LNCAP (cell line): ENCODE data around the gene INPP4B.

ENCODE experiments used
- TF ChIP-seq, protein P1 (sequence below): fragments of 450-650 bp; IDR thresholded peaks from 2 replicates; pipeline ENCODE4 v1.5.1; 2017; ENCODE audit warnings: mild to moderate bottlenecking

The INPP4B gene

DNA sequence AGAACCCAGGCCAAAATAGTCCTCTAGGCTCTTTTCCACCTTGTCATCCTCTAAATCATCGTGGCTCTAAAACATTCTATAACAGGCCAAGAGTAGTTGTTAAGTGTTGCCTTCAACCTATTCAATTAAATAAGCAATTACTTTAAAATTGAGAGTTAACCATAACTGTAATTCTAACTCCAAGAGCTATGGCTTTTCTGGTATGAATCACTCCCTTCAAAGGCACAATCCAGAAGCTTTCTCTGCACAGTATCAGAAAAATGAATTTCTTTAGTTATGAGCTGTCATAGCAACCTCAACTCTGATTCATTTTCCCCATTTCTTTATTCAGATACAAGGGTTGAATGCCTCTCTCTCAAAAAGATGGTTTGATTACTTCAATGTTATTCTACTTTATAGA, 21.7 kb downstream of the INPP4B start:
- TF ChIP-seq, protein P1, sequence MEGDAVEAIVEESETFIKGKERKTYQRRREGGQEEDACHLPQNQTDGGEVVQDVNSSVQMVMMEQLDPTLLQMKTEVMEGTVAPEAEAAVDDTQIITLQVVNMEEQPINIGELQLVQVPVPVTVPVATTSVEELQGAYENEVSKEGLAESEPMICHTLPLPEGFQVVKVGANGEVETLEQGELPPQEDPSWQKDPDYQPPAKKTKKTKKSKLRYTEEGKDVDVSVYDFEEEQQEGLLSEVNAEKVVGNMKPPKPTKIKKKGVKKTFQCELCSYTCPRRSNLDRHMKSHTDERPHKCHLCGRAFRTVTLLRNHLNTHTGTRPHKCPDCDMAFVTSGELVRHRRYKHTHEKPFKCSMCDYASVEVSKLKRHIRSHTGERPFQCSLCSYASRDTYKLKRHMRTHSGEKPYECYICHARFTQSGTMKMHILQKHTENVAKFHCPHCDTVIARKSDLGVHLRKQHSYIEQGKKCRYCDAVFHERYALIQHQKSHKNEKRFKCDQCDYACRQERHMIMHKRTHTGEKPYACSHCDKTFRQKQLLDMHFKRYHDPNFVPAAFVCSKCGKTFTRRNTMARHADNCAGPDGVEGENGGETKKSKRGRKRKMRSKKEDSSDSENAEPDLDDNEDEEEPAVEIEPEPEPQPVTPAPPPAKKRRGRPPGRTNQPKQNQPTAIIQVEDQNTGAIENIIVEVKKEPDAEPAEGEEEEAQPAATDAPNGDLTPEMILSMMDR: no peak

DNA sequence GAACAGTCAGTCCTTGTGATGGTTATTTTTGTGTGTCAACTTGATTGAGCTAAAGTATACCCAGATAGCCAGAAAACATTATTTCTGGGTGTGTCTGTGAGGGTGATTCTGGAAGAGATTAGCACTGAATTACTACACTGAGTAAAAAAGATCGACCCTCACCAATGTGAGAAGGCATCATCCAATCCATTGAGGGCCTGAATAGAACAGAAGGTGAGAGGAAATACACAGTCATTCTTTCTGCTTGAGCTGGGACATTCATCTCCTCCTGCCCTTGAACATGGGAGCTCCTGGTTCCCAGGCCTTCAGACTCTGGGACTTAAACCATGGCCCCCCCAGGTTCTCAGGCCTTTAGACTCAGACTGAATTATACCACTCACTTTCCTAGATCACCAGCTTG, 22.3 kb downstream of the INPP4B start:
- TF ChIP-seq, protein P1: no peak

DNA sequence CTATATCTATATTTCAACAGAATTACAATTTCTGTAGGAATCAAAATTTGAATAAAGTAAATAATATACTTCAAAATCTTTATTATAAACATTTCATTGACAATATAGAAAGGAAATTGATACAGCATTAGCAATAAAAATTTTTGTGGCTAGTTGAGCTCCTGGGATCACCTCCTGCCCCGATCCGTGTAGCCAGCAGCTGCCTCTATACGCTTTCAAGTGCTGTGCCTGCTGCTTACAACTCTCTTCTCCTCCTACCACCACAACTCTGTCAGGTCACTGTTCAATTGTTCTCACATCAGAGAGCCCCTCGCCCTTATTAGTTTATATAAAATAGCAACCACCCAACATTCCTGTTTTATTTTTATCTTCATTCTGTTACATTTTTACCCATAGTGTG, 27.6 kb downstream of the INPP4B start:
- TF ChIP-seq, protein P1: no peak

DNA sequence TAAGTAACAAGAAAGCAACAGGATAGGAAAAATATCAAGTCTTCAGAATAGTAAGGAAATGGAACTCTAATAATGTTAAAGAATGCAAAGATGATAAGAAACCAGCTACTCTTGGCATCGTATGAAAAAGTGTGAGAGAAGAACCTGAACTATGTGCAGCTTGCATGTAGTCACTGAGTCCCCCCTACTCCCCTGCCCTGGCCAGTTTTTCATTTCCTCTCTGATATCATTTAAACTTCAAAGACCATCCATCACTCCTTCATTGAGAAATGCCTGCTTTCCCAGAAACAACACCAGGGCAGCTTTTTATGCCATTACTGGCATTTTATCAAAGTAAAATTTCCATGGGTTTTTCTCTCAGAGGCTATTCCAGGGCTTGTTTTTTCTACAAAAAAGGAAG, 28.1 kb downstream of the INPP4B start:
- TF ChIP-seq, protein P1: no peak

DNA sequence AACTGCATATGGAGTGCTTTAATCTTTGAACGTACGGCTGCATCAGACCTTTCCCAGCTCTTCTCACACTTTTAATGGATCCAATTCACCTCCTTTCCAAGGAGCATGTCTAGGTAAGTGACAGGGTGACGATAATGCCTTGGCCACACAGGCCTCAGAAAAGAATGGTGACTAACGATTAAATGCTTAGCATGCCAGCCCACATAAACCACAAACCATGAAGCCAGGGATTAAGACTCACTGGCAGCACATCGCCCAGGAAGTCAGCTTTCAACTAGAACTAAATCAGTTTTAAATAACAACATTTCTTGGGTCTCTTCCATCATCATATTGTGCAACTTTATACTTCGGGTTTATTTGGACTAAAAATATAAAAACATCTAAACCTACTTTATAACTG, 28.7 kb downstream of the INPP4B start:
- TF ChIP-seq, protein P1: no peak

DNA sequence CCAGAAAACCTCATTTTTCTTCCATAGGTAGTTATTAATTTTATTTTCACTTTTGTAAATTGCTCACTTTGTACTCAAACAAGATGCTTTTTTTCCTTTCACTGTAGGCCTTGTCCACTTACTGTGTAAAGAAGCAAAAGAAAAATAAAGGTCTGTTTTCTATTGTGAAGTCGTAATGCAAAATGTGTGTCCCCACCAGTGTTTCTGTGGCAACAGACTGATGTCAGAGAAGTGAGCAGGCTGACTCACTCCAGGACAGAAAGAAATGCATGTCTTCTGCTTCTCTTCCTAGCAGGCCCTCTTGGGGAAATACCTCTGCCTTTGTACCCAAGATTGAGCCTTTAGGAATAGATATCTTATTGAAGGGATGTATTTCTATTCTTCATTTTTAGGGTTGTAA, 30.3 kb downstream of the INPP4B start:
- TF ChIP-seq, protein P1: no peak

DNA sequence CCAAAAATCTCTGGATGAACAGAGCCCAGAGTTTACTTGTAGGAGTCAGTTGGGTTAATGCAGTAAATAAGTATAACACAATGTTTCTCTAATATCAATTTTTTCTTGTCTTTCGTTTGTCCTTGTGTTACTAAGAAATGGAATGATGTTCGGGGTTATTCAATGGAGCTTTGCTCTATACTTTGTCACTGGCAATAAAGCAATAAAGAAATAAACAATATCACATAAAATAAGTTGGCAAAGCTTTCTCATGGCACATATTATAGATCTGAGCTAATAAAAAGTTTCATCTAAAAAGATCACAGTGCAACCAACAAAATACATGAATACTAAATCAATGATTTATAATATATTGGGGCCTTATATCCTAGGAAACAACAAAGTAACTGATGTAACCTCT, 32.7 kb downstream of the INPP4B start:
- TF ChIP-seq, protein P1: no peak

DNA sequence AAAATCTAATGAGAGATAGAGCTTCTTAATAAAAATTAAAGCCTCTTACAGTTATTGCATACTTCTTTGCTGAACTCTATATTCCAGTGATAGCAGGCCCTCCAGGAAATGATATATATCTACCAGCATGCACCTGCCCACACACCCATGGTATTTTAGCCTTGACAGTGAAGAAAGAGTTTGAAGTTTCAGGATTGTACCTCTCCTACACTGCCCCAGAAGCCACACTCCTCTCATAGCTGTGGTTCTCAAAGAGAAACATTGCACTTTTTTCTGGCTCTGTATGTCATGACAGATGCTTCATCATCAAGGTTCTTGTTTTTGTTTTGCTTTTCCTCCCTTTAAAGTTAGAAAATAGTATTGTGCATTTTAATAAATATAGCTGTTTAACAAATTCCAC, 34.0 kb downstream of the INPP4B start:
- TF ChIP-seq, protein P1: no peak
